ENCODE results near the gene ANO9.

DNA sequence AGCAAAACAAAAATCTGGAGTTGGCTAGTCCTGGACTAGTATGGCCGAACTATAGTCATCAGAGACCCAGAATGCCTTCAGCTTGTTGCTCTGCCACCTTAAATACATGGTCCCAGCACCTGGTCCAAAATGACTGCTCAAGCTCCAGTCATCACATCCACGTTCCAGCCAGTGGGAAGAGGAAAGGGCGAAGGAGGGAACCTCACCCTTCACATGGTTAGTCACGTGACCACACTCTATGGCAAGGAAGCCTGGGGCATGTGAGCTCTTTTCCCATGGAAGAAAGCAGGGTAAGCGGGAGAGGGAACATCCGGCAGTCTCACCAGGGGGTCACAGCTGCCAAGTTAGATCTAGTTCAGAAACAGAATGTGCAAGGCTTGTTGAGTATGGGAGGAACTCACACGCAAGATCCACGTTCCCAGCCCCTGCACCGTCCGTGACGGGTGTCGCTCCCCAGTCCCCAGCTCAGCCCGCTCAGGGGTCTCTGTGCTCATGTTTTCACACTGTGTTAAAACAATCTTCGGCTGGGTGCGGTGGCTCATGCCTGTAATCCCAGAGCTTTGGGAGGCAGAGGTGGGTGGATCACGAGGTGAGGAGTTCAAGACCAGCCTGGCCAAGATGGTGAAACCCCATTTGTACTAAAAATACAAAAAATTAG is 1.9 kb upstream of the ANO9 start:
- TF ChIP-seq, protein P1, sequence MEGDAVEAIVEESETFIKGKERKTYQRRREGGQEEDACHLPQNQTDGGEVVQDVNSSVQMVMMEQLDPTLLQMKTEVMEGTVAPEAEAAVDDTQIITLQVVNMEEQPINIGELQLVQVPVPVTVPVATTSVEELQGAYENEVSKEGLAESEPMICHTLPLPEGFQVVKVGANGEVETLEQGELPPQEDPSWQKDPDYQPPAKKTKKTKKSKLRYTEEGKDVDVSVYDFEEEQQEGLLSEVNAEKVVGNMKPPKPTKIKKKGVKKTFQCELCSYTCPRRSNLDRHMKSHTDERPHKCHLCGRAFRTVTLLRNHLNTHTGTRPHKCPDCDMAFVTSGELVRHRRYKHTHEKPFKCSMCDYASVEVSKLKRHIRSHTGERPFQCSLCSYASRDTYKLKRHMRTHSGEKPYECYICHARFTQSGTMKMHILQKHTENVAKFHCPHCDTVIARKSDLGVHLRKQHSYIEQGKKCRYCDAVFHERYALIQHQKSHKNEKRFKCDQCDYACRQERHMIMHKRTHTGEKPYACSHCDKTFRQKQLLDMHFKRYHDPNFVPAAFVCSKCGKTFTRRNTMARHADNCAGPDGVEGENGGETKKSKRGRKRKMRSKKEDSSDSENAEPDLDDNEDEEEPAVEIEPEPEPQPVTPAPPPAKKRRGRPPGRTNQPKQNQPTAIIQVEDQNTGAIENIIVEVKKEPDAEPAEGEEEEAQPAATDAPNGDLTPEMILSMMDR (IDR thresholded peaks at IDR 0.05; ENCODE audit: low read depth, low read length, missing input control) = no peak
- TF ChIP-seq, protein P2, sequence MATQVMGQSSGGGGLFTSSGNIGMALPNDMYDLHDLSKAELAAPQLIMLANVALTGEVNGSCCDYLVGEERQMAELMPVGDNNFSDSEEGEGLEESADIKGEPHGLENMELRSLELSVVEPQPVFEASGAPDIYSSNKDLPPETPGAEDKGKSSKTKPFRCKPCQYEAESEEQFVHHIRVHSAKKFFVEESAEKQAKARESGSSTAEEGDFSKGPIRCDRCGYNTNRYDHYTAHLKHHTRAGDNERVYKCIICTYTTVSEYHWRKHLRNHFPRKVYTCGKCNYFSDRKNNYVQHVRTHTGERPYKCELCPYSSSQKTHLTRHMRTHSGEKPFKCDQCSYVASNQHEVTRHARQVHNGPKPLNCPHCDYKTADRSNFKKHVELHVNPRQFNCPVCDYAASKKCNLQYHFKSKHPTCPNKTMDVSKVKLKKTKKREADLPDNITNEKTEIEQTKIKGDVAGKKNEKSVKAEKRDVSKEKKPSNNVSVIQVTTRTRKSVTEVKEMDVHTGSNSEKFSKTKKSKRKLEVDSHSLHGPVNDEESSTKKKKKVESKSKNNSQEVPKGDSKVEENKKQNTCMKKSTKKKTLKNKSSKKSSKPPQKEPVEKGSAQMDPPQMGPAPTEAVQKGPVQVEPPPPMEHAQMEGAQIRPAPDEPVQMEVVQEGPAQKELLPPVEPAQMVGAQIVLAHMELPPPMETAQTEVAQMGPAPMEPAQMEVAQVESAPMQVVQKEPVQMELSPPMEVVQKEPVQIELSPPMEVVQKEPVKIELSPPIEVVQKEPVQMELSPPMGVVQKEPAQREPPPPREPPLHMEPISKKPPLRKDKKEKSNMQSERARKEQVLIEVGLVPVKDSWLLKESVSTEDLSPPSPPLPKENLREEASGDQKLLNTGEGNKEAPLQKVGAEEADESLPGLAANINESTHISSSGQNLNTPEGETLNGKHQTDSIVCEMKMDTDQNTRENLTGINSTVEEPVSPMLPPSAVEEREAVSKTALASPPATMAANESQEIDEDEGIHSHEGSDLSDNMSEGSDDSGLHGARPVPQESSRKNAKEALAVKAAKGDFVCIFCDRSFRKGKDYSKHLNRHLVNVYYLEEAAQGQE (IDR thresholded peaks at IDR 0.05) = no peak
- TF ChIP-seq GABPA (IDR thresholded peaks at IDR 0.05 in 1 of 2, conservative IDR thresholded peaks at IDR 0.05 in 1 of 2) (no peak), SP1 (IDR thresholded peaks at IDR 0.05) (no peak), RAD21 (IDR thresholded peaks at IDR 0.05) (no peak)

Data from liver (tissue), 3 donors.